ENCODE data around the gene PLEKHG4B.

Gene PLEKHG4B

GRCh38 chr5:172841-173251 is 80.9 kb downstream of the PLEKHG4B start:
- DNase-seq: no peak

- DNase-seq: no peak
These were observed 81.7 kb downstream of the PLEKHG4B start for GRCh38 chr5:173392-174290.

DNA sequence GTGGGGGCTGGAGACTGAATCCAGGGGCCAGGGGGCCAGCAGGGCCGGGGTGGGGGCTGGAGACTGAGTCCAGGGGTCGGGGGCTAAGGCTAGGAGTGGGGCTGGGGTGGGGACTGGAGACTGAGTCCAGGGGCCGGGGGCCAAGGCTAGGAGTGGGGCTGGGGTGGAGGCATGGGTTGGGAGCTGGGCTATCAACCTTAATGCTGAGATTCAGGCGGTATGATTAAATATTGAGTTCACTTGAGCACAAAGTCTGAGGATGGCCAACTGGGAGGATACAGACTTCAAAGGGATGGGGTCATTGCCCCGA is 82.3 kb downstream of the PLEKHG4B start:
- DNase-seq: no peak

GRCh38 chr5:174876-175465 is 83.0 kb downstream of the PLEKHG4B start:
- DNase-seq: no peak

DNA sequence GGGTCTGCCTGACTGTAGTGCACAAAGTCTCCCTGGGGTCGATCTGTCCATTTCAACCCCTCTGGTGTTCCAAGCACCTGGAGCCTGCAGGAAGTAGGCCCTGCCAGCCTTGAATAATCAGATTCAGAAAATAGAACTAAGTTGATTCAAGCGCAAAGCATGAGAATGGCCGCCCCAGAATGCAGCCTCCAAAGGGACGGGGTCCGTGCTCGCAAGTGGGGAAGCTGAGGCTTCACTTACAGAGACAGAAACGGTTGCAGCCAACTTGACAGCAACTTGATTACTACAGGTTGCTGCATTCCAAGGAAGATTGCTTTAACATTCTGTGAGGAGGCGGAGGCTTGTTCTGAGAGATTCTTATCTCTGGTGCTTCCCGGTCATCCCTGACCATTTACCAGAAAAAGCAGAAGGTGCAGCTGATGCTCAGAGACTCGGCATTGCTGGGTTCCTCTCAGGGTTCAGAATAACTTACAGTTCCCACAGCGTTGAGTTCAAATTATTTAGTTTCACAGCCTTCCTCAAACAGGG is 84.4 kb downstream of the PLEKHG4B start:
- DNase-seq: no peak

- no peak for DNase-seq
These were observed 86.1 kb downstream of the PLEKHG4B start for GRCh38 chr5:178110-178509.

GRCh38 chr5:179401-179800 is 87.4 kb downstream of the PLEKHG4B start:
- no peak for DNase-seq

- no peak for DNase-seq
These were observed 88.4 kb downstream of the PLEKHG4B start for GRCh38 chr5:180286-180918.

DNA sequence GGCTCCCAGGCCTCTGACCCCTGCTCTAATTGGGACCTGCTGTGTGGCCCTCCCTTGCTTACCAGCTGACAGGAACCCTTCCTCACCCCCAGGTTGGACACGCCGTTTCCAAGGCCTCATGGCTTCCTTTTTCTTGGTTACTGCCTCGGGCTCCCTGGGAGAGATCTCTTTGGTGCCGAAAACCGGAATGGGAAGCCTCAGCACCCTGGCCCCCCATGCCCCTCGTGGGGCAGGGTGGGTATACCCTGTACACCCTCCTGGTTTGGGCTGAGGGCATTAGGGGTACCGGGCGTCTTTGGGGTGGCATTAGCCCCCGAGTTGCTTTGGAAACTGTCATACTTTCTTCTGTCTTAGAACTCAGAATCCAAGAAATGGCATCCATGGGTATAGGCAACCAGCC is 89.2 kb downstream of the PLEKHG4B start:
- no peak for DNase-seq

DNA sequence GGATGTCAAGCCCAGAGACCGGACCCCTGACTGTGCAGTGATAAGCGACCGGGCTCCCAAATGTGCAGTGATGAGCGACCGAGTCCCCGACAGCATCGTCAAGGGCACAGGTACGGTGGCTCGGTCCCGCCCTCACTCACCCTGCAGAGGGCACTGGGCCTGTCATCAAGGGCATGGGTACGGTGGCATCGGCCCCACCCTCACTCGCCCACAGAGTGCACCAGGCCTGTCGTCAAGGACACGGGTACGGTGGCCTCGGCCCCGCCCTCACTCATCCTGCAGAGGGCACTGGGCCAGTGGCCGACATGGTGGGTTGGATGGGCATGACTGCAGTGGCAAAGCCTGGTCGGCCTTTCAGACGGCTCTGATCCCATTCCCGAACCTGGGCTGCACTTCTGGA is 89.6 kb downstream of the PLEKHG4B start:
- no peak for DNase-seq

DNA sequence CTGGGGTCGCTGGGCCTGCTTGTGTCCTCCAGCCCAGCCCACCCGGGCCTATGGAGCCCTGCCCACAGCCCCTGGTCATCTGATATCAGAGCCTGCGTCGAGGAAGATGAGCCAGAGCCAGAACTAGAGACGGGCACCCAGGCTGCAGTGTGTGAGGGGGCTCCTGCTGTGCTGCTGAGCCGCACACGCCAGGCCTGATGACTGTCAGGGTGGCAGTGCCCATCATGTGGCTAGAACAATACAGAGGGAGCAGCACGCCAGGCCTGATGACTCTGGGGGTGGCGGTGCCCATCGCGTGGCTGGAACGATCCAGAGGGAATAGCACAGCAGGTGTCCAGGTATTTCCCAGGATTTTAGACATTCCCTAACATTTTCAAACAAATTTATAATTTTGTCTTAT is 90.2 kb downstream of the PLEKHG4B start:
- no peak for DNase-seq

DNA sequence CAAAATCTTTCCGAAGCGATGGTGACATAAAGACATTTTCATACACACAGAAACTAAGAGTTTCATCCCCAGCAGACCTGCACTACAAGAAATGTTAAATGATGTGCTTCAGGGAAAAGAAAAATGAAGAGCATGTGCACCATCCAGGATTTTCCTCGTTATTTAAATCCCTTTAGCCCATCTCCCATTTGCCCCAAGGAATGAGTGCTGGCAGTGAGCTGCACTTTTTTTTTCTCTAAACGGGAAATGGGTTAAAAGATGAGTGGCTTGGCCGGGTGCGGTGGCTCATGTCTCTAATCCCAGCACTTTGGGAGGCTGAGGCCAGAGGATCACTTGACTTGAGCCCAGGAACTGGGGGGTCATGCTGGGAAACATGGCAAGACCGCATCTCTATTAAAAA is 92.5 kb downstream of the PLEKHG4B start:
- no peak for DNase-seq

DNA sequence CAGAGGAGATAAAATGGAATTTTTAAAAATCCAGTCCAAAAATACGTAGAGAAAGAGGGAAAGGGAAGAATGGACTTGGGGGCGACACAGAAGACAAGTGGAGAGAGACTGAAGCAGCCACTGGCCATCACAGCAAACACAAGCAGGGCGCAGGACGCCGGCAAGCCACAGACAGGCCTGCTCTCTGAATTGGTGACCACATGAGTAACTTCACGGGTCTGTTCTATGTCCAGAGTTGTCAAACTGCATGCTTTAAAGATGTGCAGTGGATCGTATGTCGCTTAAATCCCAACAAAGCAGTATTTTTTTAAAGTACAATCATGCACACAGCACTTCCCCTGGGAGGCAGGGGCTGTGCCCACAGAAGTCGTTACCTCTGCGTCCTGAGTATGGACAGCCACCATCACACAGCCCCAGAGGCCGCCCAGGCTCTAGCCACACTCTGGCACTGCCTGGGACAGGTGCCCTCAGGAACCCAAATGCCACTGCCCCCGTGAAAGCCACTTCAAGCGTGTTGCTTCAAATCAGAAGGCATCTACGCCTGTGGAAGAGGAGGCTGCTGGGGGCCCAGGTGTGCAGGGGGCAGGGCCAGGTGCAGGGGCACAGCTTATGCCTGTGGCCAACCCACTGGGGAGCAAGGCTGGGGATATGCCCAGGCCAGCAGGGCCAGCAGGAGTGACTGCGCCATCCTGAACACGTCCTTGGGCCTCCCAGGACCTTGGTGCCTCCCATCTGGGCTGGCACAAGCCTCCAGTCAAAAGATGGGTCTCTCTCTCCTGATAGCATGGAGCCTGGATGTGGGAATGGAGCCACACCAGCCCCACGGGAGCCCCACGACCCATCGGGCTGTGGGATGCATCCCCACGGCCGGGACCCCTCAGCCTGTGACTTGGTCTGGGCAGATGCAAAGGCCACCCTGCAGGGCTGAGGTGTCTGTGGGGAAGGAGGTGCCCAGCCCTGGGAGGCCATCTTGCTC is 93.4 kb downstream of the PLEKHG4B start:
- DNase-seq: no peak

DNA sequence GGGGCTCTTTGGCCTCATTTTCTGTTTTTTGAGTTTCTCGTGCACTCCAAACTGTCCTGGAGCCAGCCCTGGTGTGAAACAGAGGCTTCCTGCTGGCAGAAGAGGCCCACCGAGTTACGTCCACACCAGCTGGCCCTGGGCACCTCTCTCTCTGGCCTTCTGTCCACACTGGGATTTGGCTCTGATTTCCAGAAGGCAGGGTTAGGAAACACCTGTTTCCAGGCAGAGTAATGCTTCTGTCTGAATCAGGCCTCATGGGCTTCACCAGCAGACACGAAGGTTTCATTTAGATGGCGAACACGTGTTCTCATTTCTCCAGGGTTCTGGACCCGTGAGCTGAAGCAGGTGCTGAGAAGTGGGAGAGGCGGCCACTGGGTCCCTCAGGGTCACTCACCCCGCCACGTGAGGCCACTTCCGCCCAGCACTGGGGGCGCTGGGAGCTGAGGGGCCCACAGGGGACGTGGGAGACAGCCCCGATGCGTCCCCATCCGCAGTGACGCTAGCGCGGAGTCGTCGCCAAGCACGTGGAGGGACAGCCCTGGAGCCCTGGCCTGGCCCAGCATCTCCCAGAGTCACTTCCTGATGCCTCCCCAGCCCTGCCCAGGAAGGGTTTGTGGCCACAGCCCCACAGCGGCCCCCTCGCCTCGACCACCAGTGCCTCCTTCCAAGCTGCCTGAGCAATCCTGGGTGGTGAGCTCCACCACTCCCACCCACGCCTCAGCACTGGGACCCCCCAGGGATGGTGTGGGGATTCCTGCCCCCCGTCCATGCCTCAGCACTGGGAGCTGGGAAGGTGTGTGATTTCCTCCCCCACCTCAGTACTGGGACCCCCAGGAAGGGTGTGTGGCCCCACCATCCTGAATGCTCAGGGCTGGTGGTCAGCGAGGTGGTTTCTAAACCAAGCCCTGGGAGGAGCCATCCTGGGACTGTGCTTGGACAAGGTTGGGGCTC is 94.4 kb downstream of the PLEKHG4B start:
- no peak for DNase-seq

DNA sequence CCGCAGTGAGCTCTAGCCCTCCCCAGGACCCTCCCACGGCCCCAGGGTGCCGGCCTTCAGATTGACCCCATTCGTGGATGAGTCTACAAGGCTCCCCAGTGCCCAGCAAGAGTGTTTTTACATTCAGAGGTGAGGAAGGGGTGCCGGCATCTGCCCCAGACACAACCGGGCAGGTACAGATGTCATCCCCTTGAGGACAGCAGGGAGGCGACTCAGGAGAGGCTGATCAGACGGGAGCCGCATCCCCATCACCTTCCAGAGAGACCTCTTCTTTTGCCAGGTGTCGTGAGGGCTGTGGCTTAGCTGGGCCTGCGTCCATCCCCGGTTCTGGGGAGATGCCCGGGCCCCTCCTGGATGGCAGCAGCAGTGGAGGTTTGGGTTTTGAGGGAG is 95.1 kb downstream of the PLEKHG4B start:
- DNase-seq: no peak

DNA sequence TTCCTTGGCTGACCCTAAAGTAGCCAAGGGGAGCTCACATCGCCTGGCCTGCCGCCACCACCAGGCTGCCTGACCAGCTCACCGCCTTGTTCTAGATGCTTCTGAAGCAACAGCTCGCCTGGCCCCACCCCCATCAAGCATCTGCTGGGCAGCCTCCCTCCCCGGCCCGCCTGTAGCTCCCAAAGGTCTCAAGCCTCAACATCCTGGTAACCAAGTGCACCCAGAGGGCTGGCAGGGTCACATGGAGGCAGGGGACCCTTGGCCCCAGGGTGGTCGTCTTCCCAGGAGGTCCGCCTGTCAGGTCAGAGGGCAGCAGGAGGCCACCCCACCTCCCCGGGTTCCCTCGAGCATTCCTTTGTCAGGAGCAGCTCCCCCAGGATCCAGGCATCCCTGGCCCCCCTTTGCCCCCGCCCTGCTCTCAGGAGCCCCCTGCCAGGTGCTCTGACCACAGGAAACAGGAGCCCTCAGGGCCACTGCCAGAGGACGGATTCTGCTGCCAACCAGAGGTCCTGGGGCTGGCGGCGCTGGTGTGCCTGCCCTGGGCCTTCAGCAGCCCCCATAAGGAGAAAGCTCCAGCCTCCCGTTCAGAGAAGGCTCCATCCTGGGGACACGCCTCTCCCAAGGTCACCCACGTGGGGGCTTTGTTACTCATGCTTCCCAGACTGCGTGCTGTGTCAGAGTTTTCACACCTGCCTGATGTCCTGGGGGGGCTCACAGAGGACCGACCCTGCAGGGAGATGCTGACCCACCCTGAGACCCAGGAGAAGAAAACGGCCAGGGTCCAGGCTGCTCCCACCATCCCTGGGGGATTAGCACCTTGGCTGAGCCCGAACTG is 95.9 kb downstream of the PLEKHG4B start:
- DNase-seq: peak; percentile 40

DNA sequence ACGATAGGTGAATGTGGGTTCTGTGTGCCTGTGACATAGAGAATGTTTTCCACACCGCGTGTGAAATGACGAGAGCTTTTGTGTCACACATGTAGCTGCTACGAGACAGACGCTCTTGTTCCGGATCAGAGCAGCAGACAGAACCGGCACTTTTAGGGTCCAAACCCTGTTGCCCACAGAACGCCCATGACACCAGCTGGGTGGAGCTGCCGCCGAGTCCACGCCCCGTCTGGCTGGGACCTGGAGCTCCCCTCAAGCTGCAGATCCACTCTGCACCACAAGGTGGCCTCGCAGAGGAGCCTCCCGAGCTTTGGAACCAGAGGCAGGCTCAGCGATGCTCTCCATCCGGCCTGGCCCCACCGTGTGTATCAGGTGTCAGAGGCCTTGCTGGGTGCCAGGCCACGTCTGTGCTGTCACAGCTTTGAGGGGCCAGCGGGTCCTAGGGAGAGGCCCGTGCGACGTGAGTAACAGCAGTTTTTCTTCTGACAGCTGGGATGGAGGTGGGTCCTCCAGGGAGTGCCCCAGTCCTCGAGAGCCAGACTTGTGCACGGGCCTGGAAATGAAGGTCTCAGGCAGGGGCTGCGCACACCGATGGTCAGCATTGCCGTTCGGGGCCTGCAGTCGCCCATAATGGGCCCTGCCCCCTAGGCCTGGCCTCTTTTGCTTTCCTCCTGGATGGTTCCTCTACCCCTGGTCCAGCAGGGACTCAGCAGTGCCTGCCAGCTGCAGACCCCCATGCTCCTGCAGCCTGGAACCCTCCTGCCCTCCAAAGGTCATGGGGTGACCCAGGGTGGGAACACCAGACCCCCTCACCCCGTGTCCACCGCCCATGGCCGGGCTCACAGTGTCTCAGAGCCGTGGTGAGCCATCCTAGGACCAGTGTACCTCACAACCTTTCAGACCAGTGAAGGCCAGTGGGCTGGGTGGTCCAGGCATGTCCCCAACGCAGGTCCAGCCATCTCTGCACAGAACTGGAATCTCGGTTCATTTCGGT is 96.8 kb downstream of the PLEKHG4B start:
- peak; percentile 87 for DNase-seq

DNA sequence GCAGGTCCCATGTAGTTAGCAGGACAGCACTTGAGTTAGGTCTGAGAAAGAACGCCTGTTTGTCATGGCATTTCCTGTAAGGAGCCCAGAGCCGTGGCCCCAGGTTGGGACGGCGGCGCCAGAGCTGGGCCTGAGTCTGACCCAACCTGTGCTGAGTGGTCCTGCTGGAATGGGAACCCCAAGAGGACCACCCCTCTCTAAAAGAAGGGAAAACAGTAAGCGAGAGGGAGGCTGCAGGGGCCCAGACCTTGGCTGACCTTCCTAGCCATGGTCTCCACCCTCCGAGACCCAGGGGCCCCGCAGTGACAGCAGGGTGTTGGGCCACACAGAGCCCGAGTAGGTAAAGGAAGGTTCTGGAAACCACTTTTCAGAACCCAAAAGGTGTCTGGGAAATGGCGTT is 97.5 kb downstream of the PLEKHG4B start:
- no peak for DNase-seq

DNA sequence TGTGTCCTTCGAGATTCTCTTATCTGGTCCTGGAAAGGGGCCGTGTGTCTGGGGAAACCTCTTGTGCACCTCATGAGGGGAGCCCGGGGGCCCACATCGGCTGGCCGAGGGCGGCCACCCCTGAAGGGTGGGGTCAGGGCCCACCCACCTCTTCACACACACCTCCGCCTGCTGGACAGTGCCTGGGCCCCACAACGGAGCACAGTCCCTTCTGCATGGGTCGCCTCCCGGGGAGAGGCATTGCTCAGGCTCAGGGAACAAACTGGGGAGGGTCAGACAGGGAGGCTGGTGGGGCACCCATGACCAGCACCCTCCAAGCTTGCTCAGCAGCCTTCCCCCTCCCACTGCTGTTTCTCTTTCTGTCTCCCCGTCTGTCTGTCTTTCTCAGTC is 98.0 kb downstream of the PLEKHG4B start:
- DNase-seq: no peak
